Gastroesophageal sphincter (tissue), 4 donors: Measurements from ENCODE around the gene ALDOB. TPM values are rescaled to one million over a fixed set of nuclear protein-coding genes. Genes with fewer than 3 reads are reported as not detected.

Source experiments
- ATAC-seq: fragments of 150-250 bp; one replicate; pipeline ENCODE4 v1.9.1; 2016; ENCODE audit warnings: mild to moderate bottlenecking, moderate library complexity
- H3K27ac ChIP-seq, 4 donors: fragments of 200-600 bp; sonication (generic) in 3 of 4; 1 replicate in 3 of 4; 2 replicates in 1 of 4; pipeline ENCODE4 v1.5.1; 2016 to 2019
- H3K27me3 ChIP-seq: fragments of 200-600 bp; sonication (generic); one replicate; pipeline ENCODE4 v1.5.1; 2019
- H3K36me3 ChIP-seq, 2 donors: fragments of 200-600 bp; sonication (generic); one replicate each; pipeline ENCODE4 v1.5.1; 2019; ENCODE audit warnings: control low read depth in 1 of 2
- H3K4me1 ChIP-seq, 3 donors: fragments of 200-600 bp; sonication (generic); 1 replicate in 2 of 3; 2 replicates in 1 of 3; pipeline ENCODE4 v1.5.1; 2016 to 2019; ENCODE audit warnings: control low read depth in 2 of 3
- H3K4me3 ChIP-seq, 2 donors: fragments of 200-600 bp; sonication (generic); one replicate each; pipeline ENCODE4 v1.5.1; 2019; ENCODE audit warnings: mild to moderate bottlenecking in 1 of 2, moderate library complexity in 1 of 2
- H3K9me3 ChIP-seq, 3 donors: fragments of 200-600 bp; sonication (generic); one replicate each; pipeline ENCODE4 v1.5.1; 2017 to 2019; ENCODE audit warnings: control low read depth in 2 of 3
- EP300 ChIP-seq: sonication (generic); formaldehyde crosslinking; IDR thresholded peaks from one replicate; pipeline ENCODE4 v1.6.1; 2017; ENCODE audit warnings: antibody characterized with exemption, mild to moderate bottlenecking
- POLR2A ChIP-seq, 2 donors: fragments of 450-650 bp; IDR thresholded peaks; one replicate each; pipeline ENCODE4 v1.6.1; 2017; ENCODE audit warnings: antibody characterized with exemption in 2 of 2, mild to moderate bottlenecking in 2 of 2, moderate library complexity in 1 of 2
- POLR2AphosphoS5 ChIP-seq: sonication (generic); formaldehyde crosslinking; IDR thresholded peaks from one replicate; pipeline ENCODE4 v1.6.1; 2017; ENCODE audit warnings: antibody characterized with exemption
- WGBS, 2 donors: methylation state at CpG; one replicate each; pipeline ENCODE4 v1.1.5; 2018; ENCODE audit warnings: low coverage in 1 of 2; 5-methylcytosine and 5-hydroxymethylcytosine counted together
- total RNA-seq, 4 donors: library from RNA; depleted of rRNA; stranded (reverse); fragments of >200 nt; gene quantifications; one replicate each; pipeline ENCODE4 v1.1.0, GENCODE V29; 2016
- TF ChIP-seq, protein P1 (sequence below), 4 experiments: fragments of 200-600 bp in 2 of 4; fragments of 450-650 bp in 2 of 4; sonication (generic) in 1 of 4; IDR thresholded peaks; one replicate each; pipeline ENCODE4 v1.5.1; 2017 to 2019; ENCODE audit warnings: antibody characterized with exemption in 4 of 4, mild to moderate bottlenecking in 2 of 4, moderate library complexity in 2 of 4

ALDOB gene
- total RNA-seq, 4 donors from 2014 or later = not detected

DNA sequence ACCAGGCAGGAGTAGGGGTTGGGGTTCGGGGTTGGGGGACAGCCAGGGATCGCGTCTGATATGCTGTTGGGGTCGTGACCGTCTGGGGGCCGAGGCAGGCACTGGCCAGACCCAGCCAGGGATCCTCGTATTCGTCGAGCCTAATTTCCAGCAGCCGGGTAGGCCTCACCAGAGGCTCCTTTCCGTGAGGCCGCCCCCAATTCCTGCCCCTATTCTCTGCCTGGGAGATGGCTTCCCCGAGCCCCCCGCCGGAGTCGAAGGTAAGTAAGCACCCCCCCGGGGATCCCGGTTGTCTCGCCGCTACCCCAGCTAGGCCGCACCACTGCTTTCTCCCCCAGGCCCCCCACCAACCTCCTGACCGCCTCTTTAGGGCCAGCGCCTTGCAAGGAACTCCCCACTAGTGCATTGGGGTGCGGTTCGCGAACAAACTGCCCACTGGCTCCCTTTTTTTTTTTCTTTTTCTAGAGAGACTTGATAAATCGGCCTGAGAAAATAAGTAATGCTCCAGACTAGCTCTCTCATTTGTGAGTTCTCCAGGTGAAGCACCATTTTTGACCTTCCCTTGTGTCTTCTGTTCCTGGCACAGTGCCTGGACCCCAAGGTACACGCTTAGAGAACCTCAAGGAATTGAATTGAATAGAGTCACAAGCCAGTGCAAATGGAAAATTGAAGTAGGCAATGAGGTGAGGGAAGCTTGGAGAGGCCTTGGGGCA is 36.5 kb downstream of the ALDOB start:
- Histone ChIP-seq H3K4me1 (peaks cover 8 to 54% (median 10%) of the 10 kb centered on the region in 3 donors), H3K27me3 (no peaks in the 10 kb centered on the region), H3K27ac (peak overlapping the region; percentile 32 to 92 (median 88)), H3K9me3 (peaks cover 0 to 17% (median 0%) of the 10 kb centered on the region in 3 donors), H3K36me3 (peaks cover 6 to 42% of the 10 kb centered on the region in 2 donors), H3K4me3 (peak overlapping the region; percentile 56 to 69)
- ATAC-seq = no peak
- WGBS, 2 donors = no CpG with 5 or more reads among the region's 28 CpGs
- no peak for TF ChIP-seq EP300
- TF ChIP-seq POLR2AphosphoS5 = no peak
- TF ChIP-seq POLR2A (IDR thresholded peaks at IDR 0.05) = no peak
- TF ChIP-seq, protein P1, sequence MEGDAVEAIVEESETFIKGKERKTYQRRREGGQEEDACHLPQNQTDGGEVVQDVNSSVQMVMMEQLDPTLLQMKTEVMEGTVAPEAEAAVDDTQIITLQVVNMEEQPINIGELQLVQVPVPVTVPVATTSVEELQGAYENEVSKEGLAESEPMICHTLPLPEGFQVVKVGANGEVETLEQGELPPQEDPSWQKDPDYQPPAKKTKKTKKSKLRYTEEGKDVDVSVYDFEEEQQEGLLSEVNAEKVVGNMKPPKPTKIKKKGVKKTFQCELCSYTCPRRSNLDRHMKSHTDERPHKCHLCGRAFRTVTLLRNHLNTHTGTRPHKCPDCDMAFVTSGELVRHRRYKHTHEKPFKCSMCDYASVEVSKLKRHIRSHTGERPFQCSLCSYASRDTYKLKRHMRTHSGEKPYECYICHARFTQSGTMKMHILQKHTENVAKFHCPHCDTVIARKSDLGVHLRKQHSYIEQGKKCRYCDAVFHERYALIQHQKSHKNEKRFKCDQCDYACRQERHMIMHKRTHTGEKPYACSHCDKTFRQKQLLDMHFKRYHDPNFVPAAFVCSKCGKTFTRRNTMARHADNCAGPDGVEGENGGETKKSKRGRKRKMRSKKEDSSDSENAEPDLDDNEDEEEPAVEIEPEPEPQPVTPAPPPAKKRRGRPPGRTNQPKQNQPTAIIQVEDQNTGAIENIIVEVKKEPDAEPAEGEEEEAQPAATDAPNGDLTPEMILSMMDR (IDR thresholded peaks at IDR 0.05) = no peak

DNA sequence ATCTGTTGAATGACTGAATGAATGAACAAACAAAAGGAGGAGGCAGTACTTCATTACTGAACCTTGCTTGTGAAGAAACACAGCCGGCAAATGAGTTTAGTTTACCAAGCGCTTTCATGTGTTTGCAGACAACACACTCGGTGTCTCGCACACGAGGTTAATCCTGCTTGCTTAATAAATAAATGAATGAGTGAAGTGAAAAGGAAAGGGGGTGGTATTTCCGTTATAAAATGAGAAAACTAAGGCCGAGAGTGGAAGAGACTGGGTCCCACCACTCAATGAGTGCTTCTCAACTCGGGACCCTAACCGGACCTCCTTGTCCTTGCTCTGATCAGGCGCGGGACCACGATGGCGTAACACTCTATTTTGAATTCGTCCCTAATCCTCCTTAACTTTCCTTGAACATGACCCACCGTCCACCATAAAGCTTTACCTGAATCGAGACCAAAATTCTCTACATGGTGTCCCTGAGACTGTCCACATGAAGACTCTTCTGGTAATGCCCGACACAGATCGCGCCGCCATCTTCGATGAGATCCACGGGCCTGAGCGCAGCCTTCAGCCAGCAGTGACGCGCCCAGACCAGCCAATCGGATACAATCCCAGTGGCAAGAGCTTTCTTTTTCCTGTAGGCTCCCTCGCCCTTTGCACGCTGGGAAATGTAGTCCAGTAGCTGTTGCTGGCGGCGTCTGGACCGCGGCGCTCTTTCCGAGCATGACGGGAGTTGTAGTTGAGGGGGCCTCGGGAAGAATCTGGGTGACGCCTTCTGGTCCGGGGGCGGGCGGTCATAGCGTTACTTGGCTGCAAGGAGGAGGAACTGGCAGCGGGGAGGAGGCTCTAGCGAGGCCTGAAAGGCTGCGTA is 37.3 kb downstream of the ALDOB start, which contains the start of the genes MRPL50 and ZNF189:
Gene MRPL50, minus strand, starts transcription at position 551 of the 862 bp plus-strand sequence. Its CDS starts 26 bp downstream, at position 525.
Gene ZNF189, plus strand, starts transcription at position 784 of the 862 bp plus-strand sequence. CDS start 306 bp downstream, outside the sequence.
- Histone ChIP-seq H3K9me3 (peaks cover 0 to 11% (median 0%) of the 10 kb centered on the region in 3 donors), H3K4me3 (peak within 1 kb of the TSS; percentile 56 to 69), H3K27ac (peak within 1 kb of the TSS; percentile 69 to 92 (median 88)), H3K27me3 (no peaks in the 10 kb centered on the region), H3K4me1 (peaks cover 8 to 54% (median 10%) of the 10 kb centered on the region in 3 donors), H3K36me3 (peaks cover 3 to 34% of the 10 kb centered on the region in 2 donors)
- 0% methylated on average over 13 to 23 of the region's 44 CpGs for WGBS, 2 donors
- TF ChIP-seq, protein P1 (IDR thresholded peaks at IDR 0.05) = peak in 1 of 4 experiments; percentile 15
- TF ChIP-seq POLR2A (IDR thresholded peaks at IDR 0.05) (peak; percentile 50 to 58), EP300 (no peak), POLR2AphosphoS5 (peak; percentile 78)
- ATAC-seq = peak; percentile 100

DNA sequence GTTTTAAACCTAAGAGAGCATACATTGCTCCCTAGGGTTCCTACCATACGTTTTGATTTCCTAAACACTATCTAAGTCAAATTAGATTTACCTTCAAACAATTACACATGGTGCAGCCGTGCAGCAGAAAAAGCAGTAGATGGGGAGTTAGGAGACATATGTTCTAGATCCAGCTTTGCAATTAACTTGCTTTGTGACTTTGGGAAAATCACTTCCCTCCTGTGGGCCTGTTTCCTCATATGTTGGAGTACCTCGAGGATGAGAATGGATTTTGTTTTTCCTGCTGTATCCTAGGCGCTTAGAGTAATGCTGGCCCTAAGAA is 37.9 kb downstream of the ALDOB start:
- H3K27ac ChIP-seq = peak overlapping the region; percentile 69 to 92 (median 86)
- H3K4me1 ChIP-seq = peaks cover 8 to 54% (median 10%) of the 10 kb centered on the region in 3 donors

DNA sequence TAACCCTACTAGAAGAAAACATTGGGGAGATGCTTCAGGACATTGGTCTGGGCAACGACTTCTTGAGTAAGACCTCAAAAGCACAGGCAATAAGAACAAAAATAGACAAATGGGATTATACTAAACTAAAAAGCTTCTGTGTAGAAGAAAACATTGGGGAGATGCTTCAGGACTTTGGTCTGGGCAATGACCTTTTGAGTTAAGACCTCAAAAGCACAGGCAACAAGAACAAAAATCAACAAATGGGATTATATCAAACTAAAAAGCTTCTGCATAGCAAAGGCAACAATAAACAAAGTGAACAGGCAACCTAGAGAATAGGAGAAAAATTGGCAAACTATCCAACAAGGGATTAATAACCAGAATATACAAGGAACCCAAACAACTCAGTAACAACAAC is 40.9 kb downstream of the ALDOB start:
- Histone ChIP-seq H3K4me3 (no peak overlapping the region), H3K9me3 (peaks cover 0 to 9% (median 0%) of the 10 kb centered on the region in 3 donors), H3K4me1 (peaks cover 1 to 33% (median 2%) of the 10 kb centered on the region in 3 donors), H3K27ac (no peak overlapping the region), H3K27me3 (no peaks in the 10 kb centered on the region), H3K36me3 (peaks cover 4 to 14% of the 10 kb centered on the region in 2 donors)
- ATAC-seq = no peak
- TF ChIP-seq, protein P1 (IDR thresholded peaks at IDR 0.05) = no peak
- TF ChIP-seq POLR2AphosphoS5 = no peak
- no peak for TF ChIP-seq EP300
- no peak for TF ChIP-seq POLR2A (IDR thresholded peaks at IDR 0.05)
- 75 to 92% methylated on average over 1 of the region's 1 CpG for WGBS, 2 donors

More for the DNA sequence above, 37.9 kb downstream of the ALDOB start:
- TF ChIP-seq POLR2A (IDR thresholded peaks at IDR 0.05) = no peak
- TF ChIP-seq EP300 = no peak
- TF ChIP-seq, protein P1 (IDR thresholded peaks at IDR 0.05) = no peak
- no peak for TF ChIP-seq POLR2AphosphoS5
- peaks cover 0 to 11% (median 0%) of the 10 kb centered on the region in 3 donors for H3K9me3 ChIP-seq
- peak overlapping the region; percentile 56 to 69 for H3K4me3 ChIP-seq
- H3K27me3 ChIP-seq = no peaks in the 10 kb centered on the region
- peaks cover 3 to 28% of the 10 kb centered on the region in 2 donors for H3K36me3 ChIP-seq
- WGBS, 2 donors = 4 to 7% methylated on average over 4 of the region's 4 CpGs
- ATAC-seq = no peak
